Activated T-helper 2 cell treated with anti-CD3 and anti-CD28 coated beads, Interferon-gamma antibody, Interleukin-2, Interleukin-4, amounts not matched to agents 10 μg/mL and 5 μg/mL and 100 μg/mL, durations not matched to agents 14 hours and 24 hours and 36 hours (primary cell): Measurements from ENCODE around the gene DGCR6. TPM values are rescaled to one million over a fixed set of nuclear protein-coding genes. Genes with fewer than 3 reads are reported as not detected.
"Not testable (repeated sequence)": the region's sequence is repeated elsewhere in the genome, so short reads cannot be mapped to it uniquely, and the experiment has no call there.

Experiments used
- DNase-seq: peaks from one replicate; pipeline ENCODE4 v3.0.0; 2021; ENCODE audit warnings: low spot score
- H3K27ac Mint-ChIP-seq: one replicate; pipeline ENCODE4 v1.8.0; 2021; ENCODE audit warnings: mixed read lengths
- H3K27me3 Mint-ChIP-seq: one replicate; pipeline ENCODE4 v1.8.0; 2021; ENCODE audit warnings: low read depth, mixed read lengths
- H3K36me3 Mint-ChIP-seq: one replicate; pipeline ENCODE4 v1.8.0; 2021; ENCODE audit warnings: low read depth, mixed read lengths
- H3K4me1 Mint-ChIP-seq: one replicate; pipeline ENCODE4 v1.8.0; 2021; ENCODE audit warnings: low read depth, mixed read lengths
- H3K4me3 Mint-ChIP-seq: one replicate; pipeline ENCODE4 v1.8.0; 2021; ENCODE audit warnings: low read depth, mild to moderate bottlenecking, moderate library complexity, mixed read lengths
- H3K9me3 Mint-ChIP-seq: one replicate; pipeline ENCODE4 v1.8.0; 2021; ENCODE audit warnings: mixed read lengths
- intact Hi-C: fragments of 100-400 bp; cut with micrococcal nuclease; formaldehyde crosslinking; loops from one replicate; pipeline ENCODE4 v1.15.1; 2023
- total RNA-seq: library from RNA; stranded (reverse); gene quantifications from 2 replicates; pipeline ENCODE4 v1.2.3, GENCODE V29; 2022

Gene DGCR6
- total RNA-seq, 1 donor from 2014 or later = 0.87 TPM

- H3K4me1 Mint-ChIP-seq, H3K36me3 Mint-ChIP-seq, intact Hi-C loops, H3K27ac Mint-ChIP-seq, DNase-seq, H3K9me3 Mint-ChIP-seq, H3K4me3 Mint-ChIP-seq, H3K27me3 Mint-ChIP-seq: not testable (repeated sequence)
Measured at GRCh38 chr22:18957621-18958320, 51.7 kb downstream of the DGCR6 start.

GRCh38 chr22:18958321-18958705 is 52.2 kb downstream of the DGCR6 start:
- H3K9me3 Mint-ChIP-seq, H3K4me3 Mint-ChIP-seq, H3K27me3 Mint-ChIP-seq, H3K27ac Mint-ChIP-seq, H3K4me1 Mint-ChIP-seq, DNase-seq, intact Hi-C loops, H3K36me3 Mint-ChIP-seq: not testable (repeated sequence)

- H3K4me1 Mint-ChIP-seq, H3K4me3 Mint-ChIP-seq, H3K36me3 Mint-ChIP-seq, DNase-seq, H3K9me3 Mint-ChIP-seq, H3K27ac Mint-ChIP-seq, intact Hi-C loops, H3K27me3 Mint-ChIP-seq: not testable (repeated sequence)
Measured at GRCh38 chr22:18958738-18959137, 52.6 kb downstream of the DGCR6 start.

GRCh38 chr22:18959266-18959665 is 53.1 kb downstream of the DGCR6 start:
- H3K36me3 Mint-ChIP-seq, H3K27ac Mint-ChIP-seq, H3K4me1 Mint-ChIP-seq, H3K27me3 Mint-ChIP-seq, H3K9me3 Mint-ChIP-seq, intact Hi-C loops, H3K4me3 Mint-ChIP-seq, DNase-seq: not testable (repeated sequence)

- H3K36me3 Mint-ChIP-seq, H3K9me3 Mint-ChIP-seq, DNase-seq, H3K4me1 Mint-ChIP-seq, H3K4me3 Mint-ChIP-seq, intact Hi-C loops, H3K27me3 Mint-ChIP-seq, H3K27ac Mint-ChIP-seq: not testable (repeated sequence)
Measured at GRCh38 chr22:18959741-18960140, 53.6 kb downstream of the DGCR6 start.

GRCh38 chr22:18960166-18960820 is 54.2 kb downstream of the DGCR6 start:
- intact Hi-C loops = not testable (repeated sequence)

GRCh38 chr22:18961201-18961600 is 55.1 kb downstream of the DGCR6 start:
- H3K36me3 Mint-ChIP-seq, H3K27me3 Mint-ChIP-seq, H3K9me3 Mint-ChIP-seq, DNase-seq, intact Hi-C loops, H3K4me3 Mint-ChIP-seq, H3K4me1 Mint-ChIP-seq, H3K27ac Mint-ChIP-seq: not testable (repeated sequence)

More at GRCh38 chr22:18960166-18960820, 54.2 kb downstream of the DGCR6 start:
- not testable (repeated sequence) for H3K4me1 Mint-ChIP-seq, H3K36me3 Mint-ChIP-seq, DNase-seq, H3K27me3 Mint-ChIP-seq, H3K4me3 Mint-ChIP-seq, H3K27ac Mint-ChIP-seq, H3K9me3 Mint-ChIP-seq

Other genes starting within 250 kb of the DGCR6 start
- gene PRODH, start 30.0 kb downstream of the DGCR6 start, total RNA-seq = 0.50 and 0.94 TPM in 2 replicates
- gene DGCR2, start 216.1 kb downstream of the DGCR6 start, total RNA-seq = 20.8 and 22.5 TPM in 2 replicates
- not detected in 2 replicates for gene TSSK2, start 225.0 kb downstream of the DGCR6 start, total RNA-seq
- gene ESS2, start 238.3 kb downstream of the DGCR6 start, total RNA-seq = 19.4 and 20.3 TPM in 2 replicates
- not detected in 2 replicates for gene GSC2, start 244.0 kb downstream of the DGCR6 start, total RNA-seq